Activated CD4-positive, CD25-positive, alpha-beta regulatory T cell (primary cell): ENCODE data around the gene DCLRE1A.
"Not testable (repeated sequence)": the region's sequence is repeated elsewhere in the genome, so short reads cannot be mapped to it uniquely, and the experiment has no call there.

ENCODE experiments used
- DNase-seq, 4 experiments: peaks; one replicate each; lab custom pipeline; 2025; lab: John Stamatoyannopoulos, UW

The DCLRE1A gene

DNA sequence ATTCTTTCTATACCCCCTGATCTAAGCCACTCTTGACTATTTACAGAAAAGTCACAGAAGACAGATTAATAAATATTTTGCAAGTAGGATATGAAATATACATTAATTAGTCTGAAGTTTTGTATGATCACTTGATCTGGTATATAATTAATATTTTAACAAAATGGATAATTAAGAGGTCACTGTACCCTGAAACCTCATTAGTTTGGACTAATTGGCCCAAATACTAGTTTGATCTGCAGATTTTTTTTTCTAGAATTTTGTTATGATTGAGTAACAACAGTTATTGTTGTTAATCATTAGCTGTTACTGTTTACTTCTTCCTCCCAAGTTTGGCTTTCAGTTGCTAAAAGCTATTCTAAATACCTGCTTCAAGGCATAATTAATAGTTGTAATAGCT lies 3.3 kb upstream of the DCLRE1A start:
- DNase-seq, result no peak

DNA sequence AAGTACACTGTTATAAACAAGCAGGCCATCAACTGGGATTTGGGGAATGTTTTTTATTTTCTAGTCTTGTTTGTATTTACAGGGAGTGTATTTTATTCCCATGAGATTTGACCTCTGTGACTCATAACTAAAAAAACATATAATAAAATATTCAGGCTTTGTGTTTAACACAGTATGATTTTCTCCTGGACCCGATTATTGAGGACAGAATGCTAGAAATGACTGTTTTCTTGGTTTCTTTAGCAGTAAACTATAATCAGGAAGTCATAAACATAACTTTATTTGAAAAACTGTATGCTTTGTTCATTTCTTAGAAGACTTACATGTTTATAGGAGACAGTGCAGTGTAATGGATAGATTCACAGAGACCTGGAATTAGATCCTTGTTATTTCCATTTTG lies 2.7 kb upstream of the DCLRE1A start:
- DNase-seq, result no peak

DNA sequence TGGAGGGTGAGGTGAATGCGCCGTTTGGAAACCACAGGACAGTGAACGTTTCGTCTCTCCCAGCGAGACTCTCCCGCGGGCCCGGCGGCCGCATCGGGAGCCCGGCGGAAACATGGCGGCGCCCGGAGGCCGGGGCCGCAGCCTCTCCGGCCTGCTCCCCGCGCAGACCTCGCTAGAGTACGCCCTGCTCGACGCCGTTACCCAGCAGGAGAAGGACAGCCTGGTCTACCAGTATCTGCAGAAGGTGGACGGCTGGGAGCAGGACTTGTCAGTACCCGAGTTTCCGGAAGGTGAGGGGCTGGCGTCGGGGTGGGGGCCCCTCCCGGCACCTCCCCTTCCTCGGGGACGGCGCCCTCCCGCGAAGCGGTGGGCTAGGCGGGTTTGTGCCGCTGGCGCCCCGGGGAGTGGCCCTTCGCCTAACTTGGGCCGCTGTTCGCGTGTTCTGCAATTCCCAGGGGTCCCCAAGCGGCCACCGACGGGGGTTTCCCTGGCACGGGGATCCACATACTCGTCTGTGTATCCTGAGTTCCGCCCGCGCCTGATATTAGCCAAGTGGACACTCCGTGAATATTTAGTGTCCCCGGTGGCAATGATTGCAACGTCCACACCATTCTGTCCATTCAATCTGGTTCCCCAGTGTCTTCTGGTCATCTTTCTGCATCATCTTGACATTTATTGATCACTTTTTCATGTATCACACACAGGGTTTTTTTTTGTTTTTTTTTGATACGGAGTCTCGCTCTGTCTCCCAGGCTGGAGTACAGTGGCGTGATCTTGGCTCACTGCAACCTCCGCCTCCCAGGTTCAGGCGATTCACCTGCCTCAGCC lies 1.1 kb upstream of the DCLRE1A start:
- peak in 3 of 4 experiments; percentile 25 to 48 (median 37) for DNase-seq

DNA sequence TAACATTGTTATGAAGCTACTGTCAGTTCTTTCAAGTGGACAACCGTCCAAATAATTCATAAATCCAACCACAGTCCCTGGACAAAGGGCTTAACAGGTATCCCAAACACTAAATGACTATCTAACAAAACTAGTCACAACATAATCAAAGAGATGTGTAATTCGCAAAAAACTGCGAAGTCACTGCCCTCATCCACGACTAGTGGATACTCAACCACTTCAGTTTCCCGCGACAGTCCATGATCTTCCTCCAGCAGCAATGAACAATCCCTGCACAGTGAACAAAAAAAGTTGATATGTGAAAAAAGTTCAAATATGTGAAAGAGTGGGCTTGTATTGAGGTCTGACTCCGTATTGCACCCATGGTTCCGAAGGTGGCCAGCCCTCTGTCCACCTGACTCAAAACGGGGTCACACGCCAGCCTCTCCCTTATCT lies 287 bp downstream of the DCLRE1A start:
- DNase-seq, result no peak

DNA sequence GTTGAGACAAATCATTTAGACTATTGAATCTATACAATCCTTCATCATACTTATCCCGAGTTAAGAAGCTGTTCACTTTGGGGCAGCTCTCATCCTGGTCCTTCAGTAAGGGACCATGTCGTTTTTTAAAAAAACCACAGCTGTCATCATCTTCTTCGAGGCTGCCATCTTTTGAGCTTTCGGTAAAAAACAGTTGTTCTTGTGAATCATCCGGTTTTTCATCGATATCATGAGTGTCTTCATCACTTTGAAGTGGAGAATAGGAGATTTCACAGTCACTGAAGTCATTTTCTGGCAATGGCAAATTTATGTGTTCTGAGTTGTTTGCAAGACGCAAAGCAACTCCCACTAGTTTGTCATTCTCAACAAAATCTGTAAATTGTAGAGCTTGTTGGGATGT lies 3.9 kb downstream of the DCLRE1A start:
- DNase-seq, result no peak

DNA sequence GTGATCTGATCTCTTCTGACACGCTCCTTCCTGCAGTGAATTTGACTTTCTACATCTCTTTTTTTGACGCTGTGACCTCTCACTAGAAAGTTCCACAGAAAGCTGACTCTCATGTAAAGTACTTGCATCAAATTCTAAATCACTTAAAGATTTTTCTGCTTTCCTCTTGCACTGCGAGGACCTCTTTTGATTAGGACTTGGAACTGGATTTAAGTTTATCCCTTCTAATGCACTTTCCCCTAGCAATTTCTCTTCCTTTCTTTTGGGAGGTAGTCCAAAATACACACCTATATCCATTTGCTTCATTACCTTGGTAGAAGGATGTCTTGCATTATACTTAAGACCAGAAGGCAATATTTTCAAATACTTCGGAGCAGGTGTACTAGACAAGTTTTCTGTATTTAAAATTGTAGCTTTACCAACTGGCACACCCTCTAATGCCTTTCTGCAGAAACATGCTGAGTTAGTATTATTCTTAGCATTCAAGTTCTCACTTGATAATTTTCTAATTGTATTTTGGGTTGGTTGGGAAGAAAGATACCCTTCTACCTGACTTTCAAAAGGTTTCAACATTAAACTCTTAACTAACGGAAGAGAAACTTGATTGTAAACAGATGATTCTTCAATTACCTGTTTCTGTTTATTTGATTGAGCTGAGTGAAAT lies 4.6 kb downstream of the DCLRE1A start:
- DNase-seq, result no peak

DNA sequence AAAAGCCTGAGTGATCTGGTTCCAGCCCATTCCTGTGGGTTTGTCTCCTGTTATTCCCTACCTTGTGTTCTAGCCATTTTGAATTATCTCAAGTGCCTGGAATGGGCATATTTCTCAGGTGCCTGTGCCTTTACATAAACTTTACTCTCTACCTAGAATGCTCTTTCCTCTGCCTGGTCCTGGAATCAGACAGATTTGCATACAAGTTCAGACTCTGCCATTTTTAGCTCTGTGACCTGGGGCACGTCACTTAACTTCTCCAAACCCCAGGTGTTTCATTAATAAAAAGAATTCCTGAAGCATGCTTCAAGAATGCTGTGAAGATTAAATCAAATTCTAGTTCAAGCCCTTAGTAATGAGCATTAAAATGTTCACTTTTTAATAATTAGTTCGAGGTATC lies 7.8 kb downstream of the DCLRE1A start:
- DNase-seq, result no peak

DNA sequence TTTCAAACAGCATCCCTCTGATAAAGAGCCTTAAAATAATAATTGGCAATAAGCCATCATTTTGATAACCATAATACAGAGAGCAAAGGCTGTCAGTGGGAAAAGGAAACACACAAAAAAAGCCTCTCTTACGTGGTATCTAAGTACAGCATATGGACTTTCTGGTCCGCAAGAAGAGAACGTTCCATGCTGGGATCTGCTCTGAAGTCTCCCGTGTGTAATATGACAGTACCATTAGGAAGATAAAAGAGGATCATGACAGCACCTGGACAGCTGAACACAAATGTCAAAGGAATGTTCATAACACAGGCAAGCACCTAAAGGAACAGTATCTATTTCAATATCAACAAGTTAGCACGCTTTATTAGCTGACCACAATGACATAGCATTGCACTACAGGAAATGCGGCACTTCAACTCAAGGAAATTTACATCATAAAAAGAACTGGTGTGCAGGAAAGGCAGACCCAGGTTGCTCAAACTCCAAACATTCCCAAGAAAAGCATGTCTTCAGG lies 9.9 kb downstream of the DCLRE1A start:
- no peak for DNase-seq

DNA sequence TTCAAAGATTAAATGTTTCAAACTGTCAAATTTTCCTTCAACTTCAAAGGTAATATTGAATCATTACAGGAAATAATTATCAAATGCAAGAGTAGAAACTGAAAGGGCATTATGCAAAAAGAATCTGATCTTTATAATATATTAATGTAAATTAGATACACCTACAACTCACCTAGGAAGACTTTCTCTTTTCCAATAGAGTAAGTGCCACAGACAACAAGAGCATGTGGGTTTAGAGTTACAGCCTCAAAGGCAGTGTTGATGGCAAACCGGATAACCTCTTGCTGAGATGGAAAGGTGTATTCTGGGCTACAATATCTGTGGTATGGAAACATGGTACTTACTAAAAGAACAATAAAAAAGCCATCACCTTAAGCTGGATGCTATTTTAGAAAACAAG lies 11.7 kb downstream of the DCLRE1A start:
- no peak for DNase-seq

DNA sequence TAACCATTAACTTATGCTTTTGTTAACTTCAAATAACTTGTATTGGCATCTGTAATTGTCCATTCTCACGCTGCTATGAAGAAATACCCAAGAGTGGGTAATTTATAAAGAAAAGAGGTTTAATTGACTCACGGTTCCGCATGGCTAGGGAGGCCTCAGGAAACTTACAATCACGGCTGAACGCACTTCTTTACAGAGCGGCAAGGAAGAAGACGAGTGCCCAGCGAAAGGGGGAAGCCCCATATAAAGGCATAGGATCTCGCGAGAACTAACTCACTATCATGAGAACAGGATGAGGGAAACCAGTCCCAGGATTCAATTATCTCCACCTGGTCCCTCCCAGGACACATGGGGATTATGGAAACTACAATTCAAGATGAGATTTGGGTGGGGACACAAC lies 25.3 kb downstream of the DCLRE1A start:
- not testable (repeated sequence) for DNase-seq

DNA sequence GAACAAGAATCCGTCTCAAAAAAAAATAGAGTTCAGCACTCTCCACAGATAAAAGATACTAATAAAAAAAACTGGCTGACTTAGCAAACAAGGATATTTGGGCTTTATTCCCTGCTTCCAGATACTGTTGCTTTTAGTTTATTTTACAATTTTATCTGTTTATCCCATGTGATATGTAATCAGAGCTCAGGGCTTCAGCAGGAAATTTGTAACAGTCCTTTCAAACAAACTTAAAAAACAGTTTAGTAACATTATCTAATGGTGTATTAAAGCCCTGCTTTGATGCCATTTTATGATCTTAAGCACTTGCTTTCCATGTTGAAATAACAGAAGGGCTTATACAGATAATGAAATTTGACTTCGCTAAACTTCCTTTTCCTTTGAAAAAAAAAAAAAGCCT lies 28.1 kb downstream of the DCLRE1A start:
- no peak for DNase-seq

DNA sequence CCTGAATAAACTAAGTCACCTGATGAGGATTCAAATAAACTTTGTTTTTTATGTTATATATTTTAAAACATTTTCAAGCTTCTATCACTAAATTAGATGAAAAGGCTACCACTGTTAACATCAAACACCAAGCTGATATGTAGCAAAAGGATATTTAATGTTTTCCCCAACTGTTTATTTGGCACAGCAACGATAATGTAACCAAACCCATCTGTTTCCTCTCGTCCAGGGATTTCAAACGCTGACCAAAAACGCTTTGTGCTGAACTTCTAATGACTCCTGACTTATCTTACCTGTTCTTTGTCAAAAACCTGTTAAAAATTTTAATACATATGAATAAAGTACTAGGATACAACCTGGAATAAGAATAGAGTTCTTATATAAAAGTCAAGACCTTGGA lies 30.5 kb downstream of the DCLRE1A start:
- no peak for DNase-seq

DNA sequence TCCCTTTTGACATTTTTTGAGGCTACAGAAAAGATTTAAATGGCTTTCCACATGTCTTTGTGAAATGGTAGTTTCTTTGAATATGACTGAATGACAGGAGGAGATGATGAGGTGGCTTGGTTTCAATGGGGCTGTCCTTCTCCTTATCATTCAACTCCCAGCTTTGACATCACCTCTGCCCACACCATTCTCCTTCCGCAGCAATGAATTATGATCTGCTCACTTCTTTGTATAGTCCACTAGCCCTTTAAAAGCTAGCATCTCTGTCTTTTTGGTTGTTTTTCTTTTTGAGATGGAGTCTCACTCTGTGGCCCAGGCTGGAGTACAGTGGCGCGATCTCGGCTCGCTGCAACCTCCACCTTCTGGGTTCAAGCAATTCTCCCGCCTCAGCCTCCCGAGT lies 31.7 kb downstream of the DCLRE1A start:
- DNase-seq, result no peak

DNA sequence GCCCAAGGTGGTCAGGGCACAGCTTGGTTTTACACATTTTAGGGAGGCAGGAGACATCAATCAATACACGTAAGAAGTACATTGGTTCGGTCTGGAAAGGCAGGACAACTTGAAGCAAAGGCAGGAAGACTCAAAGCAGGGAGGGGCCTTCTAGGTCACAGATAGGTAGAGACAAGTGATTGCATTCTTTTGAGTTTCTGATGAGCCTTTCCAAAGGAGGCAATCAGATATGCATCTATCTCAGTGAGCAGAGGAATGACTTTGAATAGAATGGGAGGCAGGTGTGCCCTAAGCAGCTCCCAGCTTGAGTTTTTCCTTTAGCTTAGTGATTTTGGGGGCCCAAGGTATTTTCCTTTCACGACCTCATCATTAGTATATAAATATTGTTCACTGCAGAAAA lies 32.6 kb downstream of the DCLRE1A start:
- not testable (repeated sequence) for DNase-seq

DNA sequence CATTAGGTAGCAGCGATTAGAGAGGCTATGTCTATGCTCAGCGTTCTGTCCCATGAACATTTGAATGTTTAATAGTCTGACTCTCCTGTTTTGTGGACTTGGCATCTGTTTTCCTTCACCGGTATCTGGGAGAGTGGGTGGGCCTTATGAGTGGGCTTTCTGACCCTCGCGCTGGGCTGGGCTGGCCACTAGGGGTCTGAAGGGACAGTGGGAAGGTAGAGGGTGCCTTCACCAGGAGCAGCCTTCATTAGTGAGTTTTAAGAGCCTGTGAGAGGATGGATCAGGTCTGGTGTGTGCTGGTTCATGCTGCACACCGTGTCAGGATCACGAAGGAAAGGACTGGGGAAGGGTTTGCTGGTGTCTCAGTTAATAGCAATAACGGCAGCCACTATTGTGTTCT lies 33.4 kb downstream of the DCLRE1A start:
- DNase-seq, result no peak

DNA sequence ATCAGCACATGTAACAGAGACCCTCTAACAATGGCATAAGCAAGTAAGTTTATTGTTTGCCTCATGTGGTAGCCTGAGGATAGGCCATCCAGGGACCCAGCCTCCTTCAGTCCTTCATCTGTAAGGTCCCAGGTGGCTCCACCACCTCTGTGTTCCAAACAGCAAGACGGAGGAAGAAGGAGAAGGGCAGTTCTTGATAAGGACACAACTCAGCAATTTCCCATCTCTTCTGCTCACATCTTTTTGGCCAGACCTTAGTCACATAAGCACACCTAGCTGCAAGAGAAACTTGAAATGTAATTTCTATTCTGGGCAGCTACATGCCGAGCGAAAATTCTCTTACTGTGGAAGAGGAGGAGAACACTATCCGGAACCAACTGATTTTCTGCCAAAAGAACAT lies 33.9 kb downstream of the DCLRE1A start:
- no peak for DNase-seq

DNA sequence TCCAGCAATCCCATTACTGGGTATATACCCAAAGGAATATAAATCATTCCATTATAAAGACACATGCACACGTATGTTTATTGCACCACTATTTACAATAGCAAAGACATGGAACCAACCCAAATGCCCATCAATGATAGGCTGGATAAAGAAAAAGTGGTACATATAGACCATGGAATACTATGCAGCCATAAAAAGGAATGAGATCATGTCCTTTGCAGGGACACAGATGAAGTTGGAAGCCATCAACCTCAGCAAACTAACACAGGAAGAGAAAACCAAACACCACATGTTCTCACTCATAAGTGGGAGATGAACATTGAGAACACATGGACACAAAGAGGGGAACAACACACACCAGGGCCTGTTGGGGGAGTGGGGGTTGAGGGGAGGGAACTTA lies 39.2 kb downstream of the DCLRE1A start:
- not testable (repeated sequence) for DNase-seq

DNA sequence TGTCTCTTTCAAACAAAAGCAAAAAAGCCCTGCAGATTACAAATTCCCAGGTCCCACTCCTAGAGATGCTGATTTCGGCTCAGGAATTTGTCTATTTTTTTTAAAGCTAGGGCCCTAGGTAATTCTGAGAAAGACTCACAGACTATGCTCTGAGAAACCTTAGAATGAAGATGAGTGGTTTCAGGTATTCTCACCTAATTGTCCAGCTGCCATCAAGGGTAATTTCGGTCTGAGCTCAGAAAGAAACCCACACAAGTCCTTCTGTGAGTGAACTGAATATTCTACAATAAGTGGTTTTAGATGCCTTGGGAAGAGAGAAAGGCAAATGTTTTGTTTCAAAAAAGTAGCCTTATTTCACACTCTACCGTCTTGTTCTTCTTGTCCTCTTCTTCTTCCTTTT lies 45.7 kb downstream of the DCLRE1A start:
- DNase-seq, result no peak

DNA sequence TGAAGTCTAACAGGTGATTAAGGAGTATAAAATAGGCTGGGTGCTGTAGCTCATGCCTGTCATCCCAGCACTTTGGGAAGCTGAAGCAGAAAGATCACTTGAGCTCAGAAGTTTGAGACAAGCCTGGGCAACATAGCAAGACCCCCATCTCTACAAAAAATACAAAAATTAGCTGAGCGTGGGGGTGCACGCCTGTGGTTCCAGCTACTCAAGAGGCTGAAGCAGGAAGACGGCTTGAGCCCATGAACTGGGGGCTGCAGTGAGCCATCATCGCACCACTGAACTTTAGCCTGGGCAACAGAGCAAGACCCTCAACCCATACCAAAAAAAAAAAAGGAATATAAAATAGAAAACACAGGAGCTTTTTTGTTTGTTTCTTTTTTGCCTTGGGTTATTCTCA lies 47.4 kb downstream of the DCLRE1A start:
- DNase-seq, result no peak

DNA sequence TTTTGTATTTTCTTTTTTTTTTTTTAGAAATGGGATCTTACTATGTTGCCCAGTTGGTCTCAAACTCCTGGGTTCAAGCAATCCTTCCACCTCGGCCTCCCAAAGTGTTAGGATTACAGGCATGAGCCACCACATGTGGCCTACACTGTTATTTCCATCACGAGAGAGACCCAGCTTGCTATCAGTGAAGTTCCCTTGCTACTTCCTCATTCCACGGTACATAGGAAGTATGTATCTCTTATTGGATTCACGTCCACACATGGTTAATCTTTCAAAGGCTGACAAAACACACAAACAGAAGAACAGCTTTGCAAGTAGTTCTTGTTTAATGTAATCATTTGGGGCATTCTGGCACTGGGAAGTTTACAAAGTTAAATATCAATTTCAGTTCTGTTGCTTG lies 50.9 kb downstream of the DCLRE1A start:
- no peak for DNase-seq

DNA sequence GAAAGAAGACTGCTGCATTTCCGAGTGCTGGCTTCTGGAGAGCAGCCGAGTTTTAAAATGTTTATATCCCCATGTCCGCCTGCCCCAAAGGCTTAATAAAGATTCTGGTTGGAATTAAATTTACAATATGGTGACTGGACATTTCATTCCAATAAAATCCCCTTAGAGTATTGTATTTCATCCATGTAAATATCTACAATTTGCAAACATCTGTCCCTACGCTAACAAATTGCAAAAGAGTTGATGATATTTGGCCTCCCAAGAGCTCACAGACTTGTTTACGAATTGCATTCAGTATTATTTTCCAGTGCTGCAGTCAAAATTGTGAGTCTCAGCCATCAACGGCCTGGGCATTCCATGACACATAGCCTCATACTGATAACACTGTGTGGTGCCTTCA lies 52.3 kb downstream of the DCLRE1A start:
- DNase-seq, result no peak

DNA sequence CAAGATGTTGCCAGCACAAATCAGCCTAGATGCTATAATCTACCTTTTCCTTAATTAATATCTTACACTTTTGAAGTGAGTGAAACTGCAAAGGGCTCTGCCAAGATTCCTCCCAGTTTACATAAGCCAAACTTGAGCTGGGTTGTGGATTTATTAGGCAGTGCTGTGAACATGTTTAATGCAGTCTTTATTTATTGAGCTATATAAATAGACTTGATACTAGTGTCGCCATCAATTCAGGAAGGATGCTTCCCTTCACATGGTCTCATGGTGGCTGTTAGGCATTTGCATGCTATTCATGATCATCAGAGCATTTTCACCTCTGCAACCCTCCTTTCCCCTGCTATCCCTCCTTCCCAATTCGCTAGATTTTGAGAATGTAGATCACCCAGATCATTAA lies 62.2 kb downstream of the DCLRE1A start:
- DNase-seq, result no peak

DNA sequence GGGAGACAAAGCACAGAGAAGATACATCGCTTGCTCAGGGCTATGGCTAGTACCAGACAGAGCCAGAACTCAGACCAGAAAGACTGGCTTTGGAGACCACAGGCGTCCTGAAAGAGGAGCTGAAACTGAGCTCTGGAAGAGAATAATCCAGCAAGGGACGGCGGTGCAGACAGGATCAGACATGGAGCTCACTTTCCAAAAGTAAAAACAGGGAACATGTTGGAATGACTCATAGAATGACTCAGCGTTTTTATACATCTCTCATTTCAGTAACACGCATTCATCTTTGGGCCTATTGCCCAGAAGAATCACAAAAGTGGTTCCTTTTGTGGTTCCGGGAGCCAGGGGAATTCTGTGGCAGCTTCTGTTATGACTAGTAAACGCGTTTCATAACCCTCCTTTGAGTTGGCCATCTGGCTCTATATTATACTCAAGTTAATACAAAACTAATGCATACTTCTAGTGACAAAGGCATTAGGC lies 65.2 kb downstream of the DCLRE1A start:
- no peak for DNase-seq
